ENCODE measurements around the gene SEC14L1.

The SEC14L1 gene

GRCh38 chr17:77264617-77265230 is 124.0 kb downstream of the SEC14L1 start:
- DNase-seq (ENCODE audit: low read depth in 3 of 3), result no peak

GRCh38 chr17:77266213-77266612 is 125.4 kb downstream of the SEC14L1 start:
- no peak for DNase-seq (ENCODE audit: low read depth in 3 of 3)

All from stimulated activated CD4-positive, alpha-beta T cell treated with anti-CD3 and anti-CD28 coated beads, TNF-alpha, amount 100 ng/mL, for 4 hours (primary cell).